Loucy (cell line): ENCODE data around the gene ZNF771.

Source experiments
- CTCF ChIP-seq: fragments of 200-600 bp; sonication (generic); conservative IDR thresholded peaks from 2 replicates; pipeline ENCODE4 v1.5.1; 2014; ENCODE audit warnings: mild to moderate bottlenecking, antibody characterized with exemption, low read length
- EZH2phosphoT487 ChIP-seq: fragments of 200-600 bp; IDR thresholded peaks from 2 replicates; pipeline ENCODE4 v1.6.1; 2018; ENCODE audit warnings: antibody characterized with exemption, mild to moderate bottlenecking, moderate library complexity, borderline replicate concordance

- no peak for TF ChIP-seq CTCF
- no peak for TF ChIP-seq EZH2phosphoT487
Measured at GRCh38 chr16:30459456-30459855, 52.0 kb downstream of the ZNF771 start.
